GM12878 (cell line): ENCODE results near the gene MYO3A. TPM values are rescaled to one million over a fixed set of nuclear protein-coding genes. Genes with fewer than 3 reads are reported as not detected.

Experiments used
- ATAC-seq: fragments of 200-7000 bp; cut with Tn5 transposase; 3 replicates; pipeline ENCODE4 v1.9.1; 2020; ENCODE audit warnings: mild to moderate bottlenecking, moderate library complexity
- BruUV-seq: library from RNA; stranded (reverse); fragments of 400-500 nt; replicated peaks from 2 replicates; lab custom pipeline; 2021; lab: Mats Ljungman, UMichigan
- CTCF ChIA-PET: fragments of 300-600 bp; sonication (Branson Sonifier 250); formaldehyde crosslinking; extraction: SDS; loops from one replicate; lab custom pipeline; 2021; ENCODE audit warnings: inconsistent platforms; lab: Yijun Ruan, JAX
- POLR2A ChIA-PET: fragments of 350-600 bp; formaldehyde crosslinking; extraction: SDS; loops from one replicate; lab custom pipeline; 2021; ENCODE audit warnings: inconsistent platforms; lab: Charles Lee
- RAD21 ChIA-PET: fragments of 300-600 bp; sonication (Branson Sonifier 250); formaldehyde crosslinking; loops from one replicate; lab custom pipeline; 2023; ENCODE audit warnings: antibody characterized with exemption; ENCODE audit not compliant: unreplicated experiment; lab: Charles Lee
- SMC1A ChIA-PET: fragments of 300-600 bp; sonication (Branson Sonifier 250); formaldehyde crosslinking; loops from one replicate; lab custom pipeline; 2023; ENCODE audit not compliant: unreplicated experiment, uncharacterized antibody; lab: Charles Lee
- DNase-seq: peaks from one replicate; pipeline ENCODE4 v3.0.0-alpha.2; 2011; ENCODE audit warnings: low read depth, low spot score
- FAIRE-seq: peaks from 3 replicates; lab custom pipeline; 2011; peaks lifted over from hg19 to GRCh38; lab: Jason Lieb, UNC
- H2AFZ ChIP-seq: 2 replicates; pipeline ENCODE4 v1.6.0; 2011; ENCODE audit warnings: low read depth, low read length, control low read depth; ENCODE audit not compliant: control insufficient read depth
- H3K27ac ChIP-seq: 2 replicates; pipeline ENCODE4 v1.5.1; 2011; ENCODE audit warnings: control low read depth; ENCODE audit not compliant: control insufficient read depth, insufficient read depth
- H3K27me3 ChIP-seq, 2 experiments: replicated peaks in 1 of 2; 2 replicates each; pipeline versions ENCODE4 v1.6.0 to v1.6.1; 2011; ENCODE audit warnings: low read length in 1 of 2; ENCODE audit not compliant: control insufficient read depth in 2 of 2, insufficient read depth in 2 of 2
- H3K36me3 ChIP-seq, 2 experiments: 2 replicates each; pipeline ENCODE4 v1.5.1; 2011; ENCODE audit warnings: low read length in 1 of 2; ENCODE audit not compliant: control insufficient read depth in 2 of 2, insufficient read depth in 2 of 2
- H3K4me1 ChIP-seq: 2 replicates; pipeline ENCODE4 v1.6.1; 2011; ENCODE audit warnings: mild to moderate bottlenecking, low read length, moderate library complexity, mixed read lengths; ENCODE audit not compliant: control insufficient read depth, insufficient read depth
- H3K4me2 ChIP-seq: 2 replicates; pipeline ENCODE4 v1.6.0; 2011; ENCODE audit warnings: control low read depth; ENCODE audit not compliant: control insufficient read depth, insufficient read depth
- H3K4me3 ChIP-seq: fragments of 200-600 bp; sonication (generic); 2 replicates; pipeline ENCODE4 v1.5.1; 2016
- H3K79me2 ChIP-seq: 2 replicates; pipeline ENCODE4 v1.6.0; 2011; ENCODE audit warnings: low read length; ENCODE audit not compliant: control insufficient read depth, insufficient read depth
- H3K9ac ChIP-seq: 2 replicates; pipeline ENCODE4 v1.8.0; 2011; ENCODE audit warnings: low read length, control low read depth, mixed read lengths; ENCODE audit not compliant: control insufficient read depth, insufficient read depth
- H3K9me3 ChIP-seq: replicated peaks from 3 replicates; pipeline ENCODE4 v1.5.1; 2011; ENCODE audit warnings: mild to moderate bottlenecking, low read length; ENCODE audit not compliant: control insufficient read depth, insufficient read depth
- H4K20me1 ChIP-seq: 2 replicates; pipeline ENCODE4 v1.6.0; 2011; ENCODE audit not compliant: control insufficient read depth, insufficient read depth
- BRCA1 ChIP-seq: IDR thresholded peaks from 2 replicates; pipeline ENCODE4 v1.6.1; 2011; ENCODE audit warnings: low read depth, low read length, improper control_type of control experiment
- CUX1 ChIP-seq: IDR thresholded peaks from 2 replicates; pipeline ENCODE4 v1.6.1; 2012; ENCODE audit warnings: improper control_type of control experiment, low read depth, low read length; ENCODE audit not compliant: insufficient replicate concordance
- JUNB ChIP-seq: IDR thresholded peaks from 2 replicates; pipeline ENCODE4 v1.6.1; 2016; ENCODE audit warnings: antibody characterized with exemption, mild to moderate bottlenecking
- MEF2B ChIP-seq: fragments of 450-650 bp; IDR thresholded peaks from 2 replicates; pipeline ENCODE4 v1.6.1; 2018; ENCODE audit warnings: mild to moderate bottlenecking, moderate library complexity; ENCODE audit not compliant: partially characterized antibody, poor library complexity, severe bottlenecking
- MTA2 ChIP-seq: fragments of 450-650 bp; IDR thresholded peaks from 2 replicates; pipeline ENCODE4 v1.6.1; 2016; ENCODE audit warnings: low read depth, mild to moderate bottlenecking, moderate library complexity
- POLR2AphosphoS5 ChIP-seq: IDR thresholded peaks from 2 replicates; pipeline ENCODE4 v1.6.1; 2011; ENCODE audit warnings: mild to moderate bottlenecking, low read length, inconsistent platforms
- SKIL ChIP-seq: fragments of 450-650 bp; IDR thresholded peaks from 2 replicates; pipeline ENCODE4 v1.6.1; 2017; ENCODE audit warnings: mild to moderate bottlenecking, low read depth, inconsistent platforms; ENCODE audit not compliant: poor library complexity, severe bottlenecking
- TBL1XR1 ChIP-seq: IDR thresholded peaks from 2 replicates; pipeline ENCODE4 v1.6.1; 2012; ENCODE audit warnings: low read depth, low read length, improper control_type of control experiment
- ZNF24 ChIP-seq: fragments of 450-650 bp; IDR thresholded peaks from 2 replicates; pipeline ENCODE4 v1.6.1; 2017; ENCODE audit warnings: antibody characterized with exemption, mild to moderate bottlenecking
- WGBS: methylation state at CpG from one replicate; pipeline ENCODE4 v1.1.6; 2016; ENCODE audit warnings: low lambda C conversion rate; ENCODE audit not compliant: insufficient replicate concordance, insufficient coverage; ENCODE audit errors: missing lambda C conversion rate; 5-methylcytosine and 5-hydroxymethylcytosine counted together
- in situ Hi-C: fragments of 300-500 bp; cut with MboI; formaldehyde crosslinking; loops from 9 replicates; pipeline ENCODE4 v1.14.3; 2018; ENCODE audit warnings: mixed read lengths
- intact Hi-C: fragments of 100-400 bp; cut with micrococcal nuclease; formaldehyde crosslinking; loops from one replicate; pipeline ENCODE4 v1.14.2; 2022; ENCODE audit not compliant: unreplicated experiment
- polyA plus RNA-seq, 11 experiments: library from polyadenylated mRNA; depleted of rRNA in 4 of 11; unstranded in 6 of 11; stranded (reverse) in 5 of 11; fragments of >200 nt; fragmentation: Nextera tagmentation in 4 of 11; fragmentation: Illumina TruSeq in 1 of 11; extraction: Ambion mirVana in 4 of 11; extraction: Trizol in 1 of 11; gene quantifications; 1 replicate in 1 of 11; 2 replicates in 10 of 11; pipeline versions ENCODE4 v1.2.1 to v1.2.3, GENCODE V29; 2011 to 2016; ENCODE audit warnings: inconsistent platforms in 2 of 11, missing spikeins in 2 of 11, low read depth in 1 of 11
- total RNA-seq, 4 experiments: library from RNA; depleted of rRNA in 3 of 4; stranded (reverse); fragments of >200 nt in 3 of 4; fragmentation: Illumina TruSeq in 1 of 4; extraction: Trizol in 1 of 4; gene quantifications; 2 replicates each; pipeline versions ENCODE4 v1.2.1 to v1.2.3, GENCODE V29; 2013 to 2021
- TF ChIP-seq, protein P1 (sequence below): fragments of 450-650 bp; IDR thresholded peaks from 2 replicates; pipeline ENCODE4 v1.6.1; 2014; ENCODE audit warnings: mild to moderate bottlenecking
- TF ChIP-seq, protein P2 (sequence below): fragments of 450-650 bp; IDR thresholded peaks from 2 replicates; pipeline ENCODE4 v1.6.1; 2017; ENCODE audit warnings: mild to moderate bottlenecking, moderate library complexity

Gene MYO3A
- total and polyA plus RNA-seq, 10 of the 15 experiments (the other 5 are each of a cell fraction or from before 2014, with no cell fraction given): not detected

DNA sequence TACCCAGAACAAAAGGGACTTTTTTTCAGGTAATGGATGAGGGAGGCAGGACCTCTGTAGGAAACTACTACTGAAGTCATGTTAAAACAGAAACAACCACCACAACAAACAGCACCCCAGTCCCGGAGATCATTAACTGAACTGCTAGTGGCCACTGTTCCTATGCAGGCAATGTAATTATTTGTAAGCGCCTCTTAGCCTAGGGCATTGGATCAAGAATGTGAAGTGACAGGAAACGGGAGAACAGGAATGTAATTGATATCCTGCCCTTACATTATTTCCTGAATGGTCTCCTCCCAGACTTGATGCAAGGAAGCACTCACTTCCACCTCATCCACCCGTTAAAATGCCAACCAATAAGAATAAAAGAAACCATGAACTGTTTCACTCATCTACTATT lies 265.8 kb downstream of the MYO3A start (continued):
- no peak for TF ChIP-seq CUX1
- TF ChIP-seq MTA2: no peak
- TF ChIP-seq SKIL: no peak

- DNase-seq: no peak
- ChIA-PET RAD21 (no interaction called here), CTCF (no interaction called here), POLR2A (no interaction called here), SMC1A (interaction anchor here (1.0 kb wide), 1 partner anchor 22 kb away, joined by 3 read pairs; no protein-coding TSS in a partner anchor)
- 0% methylated on average over 1 of the region's 2 CpGs for WGBS
- no peaks in the 10 kb centered on the region for H3K4me1 ChIP-seq
- no peak for FAIRE-seq
- no peaks in the 10 kb centered on the region for H4K20me1 ChIP-seq
- BruUV-seq: no TSS peak
- no peaks in the 10 kb centered on the region for H3K36me3 ChIP-seq
- H3K4me3 ChIP-seq: no peak overlapping the region
- H3K27ac ChIP-seq: no peak overlapping the region
- H3K4me2 ChIP-seq: no peak overlapping the region
- H3K27me3 ChIP-seq: no peaks in the 10 kb centered on the region
- in situ Hi-C loops (no loop called here), intact Hi-C loops (no loop called here)
- no peaks in the 10 kb centered on the region for H3K9me3 ChIP-seq
- no peak overlapping the region for H2AFZ ChIP-seq
- H3K9ac ChIP-seq: no peak overlapping the region
- no peak for ATAC-seq
- no peaks in the 10 kb centered on the region for H3K79me2 ChIP-seq
- no peak for TF ChIP-seq ZNF24
- TF ChIP-seq POLR2AphosphoS5: no peak
- no peak for TF ChIP-seq JUNB
- TF ChIP-seq, protein P1, sequence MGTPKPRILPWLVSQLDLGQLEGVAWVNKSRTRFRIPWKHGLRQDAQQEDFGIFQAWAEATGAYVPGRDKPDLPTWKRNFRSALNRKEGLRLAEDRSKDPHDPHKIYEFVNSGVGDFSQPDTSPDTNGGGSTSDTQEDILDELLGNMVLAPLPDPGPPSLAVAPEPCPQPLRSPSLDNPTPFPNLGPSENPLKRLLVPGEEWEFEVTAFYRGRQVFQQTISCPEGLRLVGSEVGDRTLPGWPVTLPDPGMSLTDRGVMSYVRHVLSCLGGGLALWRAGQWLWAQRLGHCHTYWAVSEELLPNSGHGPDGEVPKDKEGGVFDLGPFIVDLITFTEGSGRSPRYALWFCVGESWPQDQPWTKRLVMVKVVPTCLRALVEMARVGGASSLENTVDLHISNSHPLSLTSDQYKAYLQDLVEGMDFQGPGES: no peak
- no peak for TF ChIP-seq TBL1XR1
- TF ChIP-seq, protein P2, sequence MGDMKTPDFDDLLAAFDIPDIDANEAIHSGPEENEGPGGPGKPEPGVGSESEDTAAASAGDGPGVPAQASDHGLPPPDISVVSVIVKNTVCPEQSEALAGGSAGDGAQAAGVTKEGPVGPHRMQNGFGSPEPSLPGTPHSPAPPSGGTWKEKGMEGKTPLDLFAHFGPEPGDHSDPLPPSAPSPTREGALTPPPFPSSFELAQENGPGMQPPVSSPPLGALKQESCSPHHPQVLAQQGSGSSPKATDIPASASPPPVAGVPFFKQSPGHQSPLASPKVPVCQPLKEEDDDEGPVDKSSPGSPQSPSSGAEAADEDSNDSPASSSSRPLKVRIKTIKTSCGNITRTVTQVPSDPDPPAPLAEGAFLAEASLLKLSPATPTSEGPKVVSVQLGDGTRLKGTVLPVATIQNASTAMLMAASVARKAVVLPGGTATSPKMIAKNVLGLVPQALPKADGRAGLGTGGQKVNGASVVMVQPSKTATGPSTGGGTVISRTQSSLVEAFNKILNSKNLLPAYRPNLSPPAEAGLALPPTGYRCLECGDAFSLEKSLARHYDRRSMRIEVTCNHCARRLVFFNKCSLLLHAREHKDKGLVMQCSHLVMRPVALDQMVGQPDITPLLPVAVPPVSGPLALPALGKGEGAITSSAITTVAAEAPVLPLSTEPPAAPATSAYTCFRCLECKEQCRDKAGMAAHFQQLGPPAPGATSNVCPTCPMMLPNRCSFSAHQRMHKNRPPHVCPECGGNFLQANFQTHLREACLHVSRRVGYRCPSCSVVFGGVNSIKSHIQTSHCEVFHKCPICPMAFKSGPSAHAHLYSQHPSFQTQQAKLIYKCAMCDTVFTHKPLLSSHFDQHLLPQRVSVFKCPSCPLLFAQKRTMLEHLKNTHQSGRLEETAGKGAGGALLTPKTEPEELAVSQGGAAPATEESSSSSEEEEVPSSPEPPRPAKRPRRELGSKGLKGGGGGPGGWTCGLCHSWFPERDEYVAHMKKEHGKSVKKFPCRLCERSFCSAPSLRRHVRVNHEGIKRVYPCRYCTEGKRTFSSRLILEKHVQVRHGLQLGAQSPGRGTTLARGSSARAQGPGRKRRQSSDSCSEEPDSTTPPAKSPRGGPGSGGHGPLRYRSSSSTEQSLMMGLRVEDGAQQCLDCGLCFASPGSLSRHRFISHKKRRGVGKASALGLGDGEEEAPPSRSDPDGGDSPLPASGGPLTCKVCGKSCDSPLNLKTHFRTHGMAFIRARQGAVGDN: no peak
- TF ChIP-seq BRCA1: no peak
- TF ChIP-seq MEF2B: no peak
These were observed 271.2 kb downstream of the MYO3A start for GRCh38 chr10:26205223-26205622.
